ENCODE measurements around the gene DLD.
A peak's percentile ranks its signal among the peaks of the same experiment; 100 is the strongest.

Gene DLD

DNA sequence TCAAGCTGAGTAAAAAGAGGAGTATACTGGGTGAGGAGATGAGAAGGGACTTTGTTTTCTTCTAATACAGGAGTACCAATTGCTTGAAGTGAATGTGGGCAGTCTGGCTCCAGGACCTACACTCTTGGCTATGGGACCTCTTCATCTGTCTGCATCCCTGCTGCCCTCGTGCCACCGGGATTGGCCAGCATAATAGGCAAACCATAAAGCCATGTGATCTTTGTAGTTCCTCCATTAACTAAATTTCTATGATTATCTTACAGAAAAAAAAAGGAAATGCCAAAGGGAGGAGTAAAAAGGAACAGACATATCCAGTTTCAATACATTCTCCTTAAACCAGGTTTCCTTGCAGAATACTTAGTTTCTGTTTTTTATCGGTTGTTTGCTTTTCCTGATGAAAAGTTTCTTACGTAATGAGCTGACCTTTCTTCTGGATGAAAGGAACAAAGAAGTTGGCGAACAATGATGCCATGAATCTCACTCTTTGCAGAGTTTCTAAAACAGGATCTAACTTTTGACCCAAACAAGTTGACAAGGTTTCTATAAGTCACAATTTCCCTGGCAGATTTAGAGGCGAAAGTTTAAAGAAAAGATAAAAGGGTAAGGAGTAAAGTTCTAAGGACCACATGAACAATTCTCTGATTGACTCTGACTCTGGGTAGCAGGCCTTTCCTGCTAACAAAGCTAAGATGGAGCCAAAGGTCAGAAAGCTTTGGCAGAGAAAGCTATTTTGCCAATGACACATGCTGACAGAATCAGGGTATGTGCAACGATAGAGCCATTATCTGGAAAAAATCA, 57.9 kb downstream of the DLD start:
- peak; percentile 77 for DNase-seq (ENCODE audit: extremely low read depth, low read depth)
- TF ChIP-seq, protein P1, sequence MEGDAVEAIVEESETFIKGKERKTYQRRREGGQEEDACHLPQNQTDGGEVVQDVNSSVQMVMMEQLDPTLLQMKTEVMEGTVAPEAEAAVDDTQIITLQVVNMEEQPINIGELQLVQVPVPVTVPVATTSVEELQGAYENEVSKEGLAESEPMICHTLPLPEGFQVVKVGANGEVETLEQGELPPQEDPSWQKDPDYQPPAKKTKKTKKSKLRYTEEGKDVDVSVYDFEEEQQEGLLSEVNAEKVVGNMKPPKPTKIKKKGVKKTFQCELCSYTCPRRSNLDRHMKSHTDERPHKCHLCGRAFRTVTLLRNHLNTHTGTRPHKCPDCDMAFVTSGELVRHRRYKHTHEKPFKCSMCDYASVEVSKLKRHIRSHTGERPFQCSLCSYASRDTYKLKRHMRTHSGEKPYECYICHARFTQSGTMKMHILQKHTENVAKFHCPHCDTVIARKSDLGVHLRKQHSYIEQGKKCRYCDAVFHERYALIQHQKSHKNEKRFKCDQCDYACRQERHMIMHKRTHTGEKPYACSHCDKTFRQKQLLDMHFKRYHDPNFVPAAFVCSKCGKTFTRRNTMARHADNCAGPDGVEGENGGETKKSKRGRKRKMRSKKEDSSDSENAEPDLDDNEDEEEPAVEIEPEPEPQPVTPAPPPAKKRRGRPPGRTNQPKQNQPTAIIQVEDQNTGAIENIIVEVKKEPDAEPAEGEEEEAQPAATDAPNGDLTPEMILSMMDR (IDR thresholded peaks at IDR 0.05; ENCODE audit: low read depth, low read length) = no peak

DNA sequence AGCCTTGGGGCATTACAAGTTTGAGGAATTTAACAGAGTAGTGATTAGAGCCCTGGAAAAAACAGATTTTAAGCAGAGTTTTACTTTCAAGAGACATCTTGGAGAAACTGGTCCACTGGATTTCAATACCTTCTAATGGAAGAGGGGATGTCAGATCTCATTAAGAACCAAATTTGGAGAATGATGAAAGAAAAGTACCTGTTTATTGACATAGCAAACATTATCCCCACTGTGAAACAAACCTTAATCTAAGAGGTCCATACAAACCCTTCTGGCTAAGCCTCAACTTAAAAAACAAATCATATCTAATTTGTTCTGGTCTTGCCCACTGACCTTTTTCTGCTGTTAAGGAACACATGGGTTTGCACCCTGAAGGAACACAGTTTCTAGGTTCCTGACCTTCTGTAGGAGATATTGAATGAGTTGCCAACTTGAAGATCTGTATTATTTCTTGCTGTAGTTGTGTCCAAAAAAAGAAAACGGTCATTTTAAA, 58.5 kb downstream of the DLD start:
- TF ChIP-seq, protein P1 (IDR thresholded peaks at IDR 0.05; ENCODE audit: low read depth, low read length) = no peak
- no peak for DNase-seq (ENCODE audit: extremely low read depth, low read depth)

DNA sequence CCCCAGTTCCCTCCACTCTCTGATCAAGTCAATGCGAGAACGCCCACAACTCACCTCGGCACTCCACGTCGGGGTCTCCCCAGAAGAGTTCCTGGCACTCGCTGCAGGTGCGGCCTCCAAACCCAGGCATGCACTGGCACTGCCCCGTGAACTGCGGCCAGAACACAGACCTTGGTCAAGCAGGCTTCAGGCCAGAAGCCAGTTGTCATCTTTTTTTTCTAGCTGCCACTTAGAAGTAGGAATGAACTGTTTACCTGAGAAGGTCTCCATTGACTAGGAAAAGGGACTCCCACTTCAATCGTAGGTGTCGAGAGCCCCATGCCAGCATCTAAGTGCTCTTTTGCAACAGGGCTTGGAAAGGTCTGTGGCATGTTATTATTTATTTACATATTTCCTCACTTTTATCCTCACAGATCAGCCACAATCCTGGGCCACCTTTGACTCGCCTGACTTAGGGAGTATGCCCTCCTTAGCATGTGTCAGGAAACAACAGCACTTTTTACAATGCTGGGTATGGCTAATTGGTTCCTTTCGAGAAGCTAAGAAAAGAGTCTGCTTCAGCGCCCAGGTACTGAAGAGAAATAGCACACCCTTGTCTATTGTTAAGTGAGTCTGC, 60.3 kb downstream of the DLD start:
- no peak for DNase-seq (ENCODE audit: extremely low read depth, low read depth)

DNA sequence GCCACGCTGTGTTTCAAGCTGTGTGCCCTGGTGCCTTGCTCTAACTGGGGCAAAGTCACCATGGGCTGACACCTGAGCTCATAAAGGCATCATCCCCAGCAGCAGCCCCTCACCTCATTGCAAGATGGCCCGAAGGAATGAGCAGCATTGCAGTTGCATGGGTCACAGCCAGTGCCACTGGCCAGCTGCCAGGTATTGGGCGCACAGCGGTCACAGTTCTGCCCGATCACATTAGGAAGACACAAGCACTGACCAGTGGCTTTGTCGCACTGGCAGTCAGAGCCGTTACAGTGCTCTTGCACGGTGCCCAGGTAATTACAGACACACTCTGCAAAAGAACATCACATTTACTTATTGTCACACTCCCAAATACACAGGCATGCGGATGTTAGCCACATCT, 60.9 kb downstream of the DLD start:
- TF ChIP-seq, protein P1 (IDR thresholded peaks at IDR 0.05; ENCODE audit: low read depth, low read length) = no peak
- DNase-seq (ENCODE audit: extremely low read depth, low read depth) = no peak

More for the DNA sequence above, 60.3 kb downstream of the DLD start:
- TF ChIP-seq, protein P1 (IDR thresholded peaks at IDR 0.05; ENCODE audit: low read depth, low read length) = no peak

DNA sequence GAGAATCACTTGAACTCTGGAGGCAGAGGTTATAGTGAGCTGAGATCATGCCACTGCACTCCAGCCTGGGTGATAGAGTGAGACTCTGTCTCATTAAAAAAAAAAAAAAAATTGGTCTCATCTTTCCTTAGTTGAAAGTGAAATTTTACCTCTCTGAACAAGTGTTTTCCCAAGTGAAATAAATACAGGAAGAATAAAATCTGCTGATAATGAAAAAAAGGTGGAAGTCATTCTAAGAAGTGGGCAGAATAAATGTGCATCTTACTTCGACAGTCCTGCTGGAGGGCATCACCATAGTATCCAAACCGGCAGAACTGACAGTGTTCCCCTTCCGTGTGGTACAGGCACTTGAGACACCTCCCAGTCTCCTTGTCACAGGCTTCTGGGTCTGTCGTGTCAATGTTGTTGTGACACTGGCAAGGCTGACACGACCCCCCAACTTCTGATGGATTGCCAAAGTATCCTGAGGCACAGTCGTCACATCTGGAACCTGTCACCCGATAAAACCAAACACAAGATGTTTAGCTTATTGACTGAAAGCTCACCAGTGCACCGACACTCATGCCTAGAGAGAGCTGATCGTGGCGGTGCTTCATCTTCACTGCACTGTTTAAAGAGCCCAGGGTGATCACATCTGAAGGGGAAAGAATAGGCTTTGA, 62.4 kb downstream of the DLD start:
- DNase-seq (ENCODE audit: extremely low read depth, low read depth) = no peak
- TF ChIP-seq, protein P1 (IDR thresholded peaks at IDR 0.05; ENCODE audit: low read depth, low read length) = no peak

DNA sequence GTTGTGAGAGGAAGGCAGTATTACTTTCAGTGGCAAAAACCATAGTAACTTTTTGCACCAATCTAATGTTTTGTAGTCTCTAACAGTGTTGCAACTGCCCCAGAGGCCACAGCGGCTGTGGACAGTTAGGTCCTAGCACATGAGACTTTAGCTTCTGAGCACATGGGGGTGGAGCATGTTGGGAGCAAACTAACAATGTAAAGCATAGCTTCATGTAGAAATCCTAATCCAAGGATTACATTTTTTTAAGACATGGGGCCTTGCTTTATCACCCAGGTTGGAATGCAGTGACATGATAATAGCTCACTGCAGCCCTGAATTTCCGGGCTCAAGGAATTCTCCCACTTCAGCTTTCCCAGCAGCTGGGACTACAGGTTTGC, 62.9 kb downstream of the DLD start:
- no peak for DNase-seq (ENCODE audit: extremely low read depth, low read depth)

More for the DNA sequence above, 62.9 kb downstream of the DLD start:
- TF ChIP-seq, protein P1 (IDR thresholded peaks at IDR 0.05; ENCODE audit: low read depth, low read length) = no peak

Measured in AG09319 (cell line).